ENCODE results near the gene BIRC2. TPM values are rescaled to one million over a fixed set of nuclear protein-coding genes. Genes with fewer than 3 reads are reported as not detected.

The BIRC2 gene
- total RNA-seq, 2 experiments from 2014 or later = 107 to 109 TPM

GRCh38 chr11:102316346-102316904 is 30.6 kb upstream of the BIRC2 start:
- no peaks in the 10 kb centered on the region for H3K27me3 ChIP-seq (ENCODE audit: control insufficient read depth in 1 of 2, insufficient read depth in 2 of 2, low read length in 2 of 2)
- intact Hi-C loops (cut with DNase I, micrococcal nuclease) = no loop called here
- Mint-ChIP-seq H3K36me3 (ENCODE audit: low read depth) (peaks cover 38% of the 10 kb centered on the region), H3K27me3 (no peaks in the 10 kb centered on the region), H3K4me1 (ENCODE audit: low read depth) (peaks cover 70% of the 10 kb centered on the region), H3K27ac (peak overlapping the region; percentile 93), H3K4me3 (peak overlapping the region; percentile 97), H3K9me3 (no peaks in the 10 kb centered on the region)
- peak in 3 of 14 experiments; percentile 49 to 79 (median 75) for DNase-seq
- H3K27ac ChIP-seq (ENCODE audit: low read depth in 1 of 2, low read length in 2 of 2) = peak overlapping the region; percentile 95 to 96
- H3K36me3 ChIP-seq (ENCODE audit: insufficient read depth, low read length) = no peaks in the 10 kb centered on the region
- H3K4me1 ChIP-seq (ENCODE audit: insufficient read depth, low read length) = peaks cover 48% of the 10 kb centered on the region
- TF ChIP-seq CTCF (IDR thresholded peaks at IDR 0.05) = no peak
- ChIA-PET CTCF (interaction anchor here (3.6 to 16.1 kb wide), 2 partner anchors 10 to 22 kb away, joined by 23 to 185 read pairs; no protein-coding TSS in a partner anchor), POLR2A (interaction anchor here (0.6 to 9.0 kb wide), 5 partner anchors 9 to 135 kb away, joined by 3 to 156 read pairs (median 30); no protein-coding TSS in a partner anchor)
- H3K9me3 ChIP-seq (ENCODE audit: control insufficient read depth in 1 of 2, insufficient read depth in 1 of 2, low read length in 2 of 2) = no peaks in the 10 kb centered on the region
- H3K4me3 ChIP-seq (ENCODE audit: low read length) = peak overlapping the region; percentile 91
- ATAC-seq (ENCODE audit: poor library complexity) = no peak

GRCh38 chr11:102317099-102317767 is 29.8 kb upstream of the BIRC2 start, which contains the start of gene BIRC3:
Gene BIRC3, plus strand, starts transcription at chr11:102317484. Its CDS starts 7,026 bp downstream, at chr11:102324510.
- Mint-ChIP-seq H3K4me3 (peak within 1 kb of the TSS; percentile 97), H3K4me1 (ENCODE audit: low read depth) (peaks cover 75% of the 10 kb centered on the region), H3K27ac (peak within 1 kb of the TSS; percentile 93), H3K9me3 (no peaks in the 10 kb centered on the region), H3K27me3 (no peaks in the 10 kb centered on the region), H3K36me3 (ENCODE audit: low read depth) (peaks cover 45% of the 10 kb centered on the region)
- peak; percentile 83 for ATAC-seq (ENCODE audit: poor library complexity)
- no peaks in the 10 kb centered on the region for H3K9me3 ChIP-seq (ENCODE audit: control insufficient read depth in 1 of 2, insufficient read depth in 1 of 2, low read length in 2 of 2)
- peak; percentile 34 for TF ChIP-seq CTCF (IDR thresholded peaks at IDR 0.05)
- H3K4me1 ChIP-seq (ENCODE audit: insufficient read depth, low read length) = peaks cover 42% of the 10 kb centered on the region
- ChIA-PET POLR2A (interaction anchor here (0.6 to 9.0 kb wide), 6 partner anchors 10 to 135 kb away, joined by 3 to 156 read pairs (median 20); no protein-coding TSS in a partner anchor), CTCF (interaction anchor here (1.1 to 16.1 kb wide), 5 partner anchors 9 to 134 kb away, joined by 3 to 185 read pairs (median 19); no protein-coding TSS in a partner anchor)
- H3K4me3 ChIP-seq (ENCODE audit: low read length) = peak within 1 kb of the TSS; percentile 91
- H3K27me3 ChIP-seq (ENCODE audit: control insufficient read depth in 1 of 2, insufficient read depth in 2 of 2, low read length in 2 of 2) = no peaks in the 10 kb centered on the region
- peak; percentile 74 to 99 (median 88) for DNase-seq
- peak within 1 kb of the TSS; percentile 95 to 96 for H3K27ac ChIP-seq (ENCODE audit: low read depth in 1 of 2, low read length in 2 of 2)
- peaks cover 8% of the 10 kb centered on the region for H3K36me3 ChIP-seq (ENCODE audit: insufficient read depth, low read length)
- intact Hi-C loops (cut with DNase I, micrococcal nuclease) = loop anchor here in 1 of 2 experiments (1.0 kb wide), 4 partner anchors 11 to 49 kb away; no protein-coding TSS in a partner anchor

- H3K4me1 ChIP-seq (ENCODE audit: insufficient read depth, low read length) = peaks cover 42% of the 10 kb centered on the region
- H3K9me3 ChIP-seq (ENCODE audit: control insufficient read depth in 1 of 2, insufficient read depth in 1 of 2, low read length in 2 of 2) = no peaks in the 10 kb centered on the region
- Mint-ChIP-seq H3K27ac (peak overlapping the region; percentile 93), H3K27me3 (no peaks in the 10 kb centered on the region), H3K4me1 (ENCODE audit: low read depth) (peaks cover 75% of the 10 kb centered on the region), H3K36me3 (ENCODE audit: low read depth) (peaks cover 50% of the 10 kb centered on the region), H3K9me3 (no peaks in the 10 kb centered on the region), H3K4me3 (peak overlapping the region; percentile 97)
- CTCF ChIA-PET = interaction anchor here (0.6 to 16.1 kb wide), 12 partner anchors 9 to 133 kb away, joined by 3 to 185 read pairs (median 5); no protein-coding TSS in a partner anchor
- no peak for DNase-seq
- H3K4me3 ChIP-seq (ENCODE audit: low read length) = peak overlapping the region; percentile 91
- peak overlapping the region; percentile 95 to 96 for H3K27ac ChIP-seq (ENCODE audit: low read depth in 1 of 2, low read length in 2 of 2)
- intact Hi-C loops (cut with DNase I, micrococcal nuclease) = loop anchor here (1.0 to 2.0 kb wide), 7 partner anchors 11 to 49 kb away; partner anchors contain the start of gene BIRC2 (in 1 of the 2)
- no peaks in the 10 kb centered on the region for H3K27me3 ChIP-seq (ENCODE audit: control insufficient read depth in 1 of 2, insufficient read depth in 2 of 2, low read length in 2 of 2)
- peaks cover 11% of the 10 kb centered on the region for H3K36me3 ChIP-seq (ENCODE audit: insufficient read depth, low read length)
- ATAC-seq (ENCODE audit: poor library complexity) = peak; percentile 0
- POLR2A ChIA-PET = interaction anchor here (1.0 to 9.0 kb wide), 7 partner anchors 11 to 134 kb away, joined by 3 to 156 read pairs (median 11); no protein-coding TSS in a partner anchor
- no peak for TF ChIP-seq CTCF (IDR thresholded peaks at IDR 0.05)
These were observed 29.3 kb upstream of the BIRC2 start for GRCh38 chr11:102317768-102318103.
